GM18526 (cell line): ENCODE results near the gene LELP1.

Experiments
- POLR2A ChIP-seq: IDR thresholded peaks from 3 replicates; pipeline ENCODE4 v1.6.1; 2011; ENCODE audit not compliant: insufficient read length; ENCODE audit errors: extremely low read depth

The LELP1 gene

GRCh38 chr1:153220606-153221303 lies 17.5 kb downstream of the LELP1 start:
- no peak for TF ChIP-seq POLR2A

GRCh38 chr1:153227810-153228209 lies 24.6 kb downstream of the LELP1 start:
- no peak for TF ChIP-seq POLR2A

- no peak for TF ChIP-seq POLR2A
Measured at GRCh38 chr1:153228491-153228890, 25.3 kb downstream of the LELP1 start.

- TF ChIP-seq POLR2A: no peak
Measured at GRCh38 chr1:153231363-153231762, 28.1 kb downstream of the LELP1 start.

DNA sequence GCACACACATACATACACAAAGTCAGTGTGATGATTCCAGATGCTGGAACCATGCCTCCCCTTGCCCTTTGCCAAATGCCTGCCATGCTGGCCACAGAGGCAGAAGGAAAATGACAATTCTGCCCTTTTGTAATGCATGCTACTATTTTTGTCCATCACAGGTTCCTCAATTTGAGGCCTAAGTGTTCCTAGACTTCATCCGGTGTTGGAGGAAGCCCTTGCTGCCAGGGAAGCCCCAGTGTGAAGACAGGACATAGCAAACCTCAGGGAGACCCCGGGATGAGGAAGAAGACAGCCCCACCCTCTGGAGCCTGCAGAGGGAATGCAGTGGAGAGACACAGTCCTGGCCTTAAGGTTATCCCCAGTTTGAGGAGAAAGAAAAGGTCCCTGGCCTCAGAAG lies 28.6 kb downstream of the LELP1 start:
- no peak for TF ChIP-seq POLR2A

GRCh38 chr1:153232553-153232952 lies 29.3 kb downstream of the LELP1 start:
- TF ChIP-seq POLR2A: no peak

DNA sequence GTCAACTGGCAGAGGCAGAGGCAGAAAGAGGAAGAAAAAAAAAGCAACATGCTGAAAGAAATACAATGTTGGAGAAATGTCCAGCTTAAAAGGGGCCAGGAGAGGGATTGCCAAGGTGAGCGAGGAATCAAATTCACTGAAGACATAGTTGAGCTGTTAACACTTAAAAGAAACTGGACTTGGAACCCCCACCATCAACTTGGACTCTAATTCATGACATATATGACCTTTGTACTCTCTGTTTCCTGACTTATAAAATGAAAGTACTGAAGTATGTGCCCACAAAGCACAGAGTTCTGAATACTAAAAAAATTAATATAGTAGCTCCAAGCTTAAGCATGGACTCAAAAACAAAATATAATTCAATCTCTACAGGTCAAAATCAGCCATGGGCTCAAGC lies 30.2 kb downstream of the LELP1 start:
- no peak for TF ChIP-seq POLR2A

- TF ChIP-seq POLR2A: no peak
Measured at GRCh38 chr1:153238527-153238926, 35.3 kb downstream of the LELP1 start.

DNA sequence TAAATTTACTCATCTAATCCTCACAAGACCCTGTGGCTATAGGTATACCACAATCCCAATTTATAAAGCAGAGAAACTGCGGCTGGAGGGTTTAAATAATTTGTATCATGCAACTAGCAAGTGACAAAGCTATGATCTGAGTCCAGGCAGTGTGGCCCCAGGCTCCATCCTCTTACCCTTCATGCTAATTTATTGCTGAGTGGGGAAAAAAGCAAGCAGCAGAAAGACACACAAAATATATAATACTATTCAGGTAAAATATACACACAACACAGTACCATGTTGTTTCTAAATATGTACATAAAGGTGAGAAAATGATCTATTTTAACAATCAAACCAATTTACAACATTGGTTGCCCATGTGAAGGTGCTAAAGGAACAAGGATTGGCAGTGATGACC lies 38.9 kb downstream of the LELP1 start:
- no peak for TF ChIP-seq POLR2A

DNA sequence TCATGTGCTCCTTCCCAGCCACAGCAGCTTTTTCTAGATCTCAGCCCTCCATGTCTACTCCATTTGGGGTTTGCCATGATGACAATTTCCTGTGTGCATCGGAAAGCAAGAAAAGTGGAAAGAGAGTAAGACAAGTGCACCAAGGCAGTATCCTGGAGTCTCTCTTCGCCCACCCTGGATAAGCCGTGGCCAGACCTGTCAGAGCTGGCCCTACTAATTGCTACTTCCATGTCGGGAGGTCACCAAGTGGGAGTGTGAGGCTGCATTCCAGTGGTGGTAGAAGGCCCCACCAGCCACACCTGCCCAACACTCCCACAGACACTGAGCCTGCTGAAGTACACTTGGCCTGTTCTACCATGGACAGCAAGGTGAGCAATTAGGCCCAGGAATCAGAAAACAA lies 42.2 kb downstream of the LELP1 start:
- TF ChIP-seq POLR2A: no peak

DNA sequence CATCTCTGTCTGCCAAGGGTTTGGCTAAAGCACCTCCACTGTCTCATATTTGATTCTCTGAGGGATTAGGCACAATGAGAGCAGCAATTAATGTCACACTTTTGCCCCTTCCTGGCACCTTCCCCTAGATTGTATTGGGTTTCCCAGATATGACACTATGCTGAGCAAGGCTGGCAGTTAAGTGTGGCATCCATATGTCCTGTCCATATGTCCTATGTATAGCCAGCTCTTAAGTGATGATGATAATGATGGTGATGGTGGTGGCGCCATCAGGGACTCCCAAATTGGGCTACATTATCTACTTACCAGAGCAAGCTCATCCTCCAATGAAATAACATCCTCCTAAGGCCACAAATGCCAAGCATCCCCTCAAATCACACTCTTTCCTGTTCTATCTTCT lies 42.8 kb downstream of the LELP1 start:
- no peak for TF ChIP-seq POLR2A

DNA sequence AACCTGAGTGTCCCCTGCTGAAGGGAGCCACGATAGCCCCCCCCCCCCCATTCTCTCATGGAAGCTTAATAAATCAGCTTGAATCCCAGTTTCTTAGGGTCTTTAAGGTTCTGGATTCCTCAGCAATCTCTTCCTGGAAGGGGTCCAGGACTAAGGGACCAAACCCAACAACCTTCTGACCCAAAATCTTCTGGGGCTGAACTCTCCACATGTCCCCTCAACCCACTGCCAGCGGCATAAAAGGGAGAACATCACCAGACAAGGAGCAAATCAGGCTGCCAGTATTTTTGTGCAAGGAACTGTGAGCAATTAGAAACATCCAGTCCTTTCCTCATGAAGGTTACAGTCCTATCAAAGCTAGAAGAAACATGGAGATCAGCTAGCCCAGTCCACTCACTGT lies 43.6 kb downstream of the LELP1 start:
- TF ChIP-seq POLR2A: no peak

DNA sequence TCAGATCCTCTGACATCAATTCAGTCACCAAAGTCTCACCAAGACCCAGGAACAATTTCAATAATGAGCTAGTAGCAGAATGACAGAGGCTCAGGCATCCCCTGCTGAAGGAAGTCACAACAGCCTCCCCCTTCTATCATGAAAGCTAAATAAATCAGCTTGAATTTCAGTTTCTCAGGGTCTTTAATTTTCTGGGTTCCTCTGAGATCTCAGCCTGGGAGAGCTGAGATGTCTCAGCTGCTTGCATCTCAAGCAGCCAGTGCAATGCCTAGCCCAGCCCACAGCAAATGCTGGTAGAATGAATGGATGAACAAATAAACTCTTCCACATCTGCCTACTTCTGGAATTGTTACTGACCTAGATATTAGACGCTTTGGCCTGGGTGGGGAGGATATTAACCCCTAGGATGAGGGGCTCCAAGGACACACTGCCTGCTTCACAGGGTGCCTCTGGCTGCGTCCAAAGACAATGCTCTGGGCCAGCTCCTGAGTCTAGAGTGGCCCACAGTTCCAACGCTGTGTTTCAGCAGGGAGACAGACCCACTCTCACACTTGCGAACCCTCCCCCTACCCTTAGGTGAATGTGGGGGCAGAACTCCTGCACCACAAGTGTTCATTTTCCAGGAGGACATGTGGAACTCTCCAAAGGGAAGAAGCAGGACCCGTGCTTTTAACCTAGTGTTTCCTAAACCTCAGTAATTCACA lies 45.1 kb downstream of the LELP1 start:
- no peak for TF ChIP-seq POLR2A

DNA sequence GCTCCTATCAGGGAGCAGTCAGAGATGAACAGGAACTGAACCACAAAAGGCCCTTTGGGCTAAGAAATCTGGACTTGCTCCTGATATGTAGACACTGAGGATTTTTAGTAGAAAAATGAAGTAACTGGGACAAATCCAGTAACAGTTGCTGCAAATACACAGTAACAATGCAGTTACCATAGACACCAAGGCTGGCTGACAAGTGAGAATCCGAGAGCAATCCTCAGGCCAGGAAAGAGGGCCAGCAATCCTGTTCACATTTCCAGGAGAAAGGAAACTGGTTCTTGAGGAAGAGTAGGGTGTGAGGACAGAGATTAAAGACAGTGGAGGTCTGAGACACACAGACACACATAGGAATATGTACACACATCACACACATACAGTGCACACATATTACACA lies 46.9 kb downstream of the LELP1 start:
- TF ChIP-seq POLR2A: no peak

DNA sequence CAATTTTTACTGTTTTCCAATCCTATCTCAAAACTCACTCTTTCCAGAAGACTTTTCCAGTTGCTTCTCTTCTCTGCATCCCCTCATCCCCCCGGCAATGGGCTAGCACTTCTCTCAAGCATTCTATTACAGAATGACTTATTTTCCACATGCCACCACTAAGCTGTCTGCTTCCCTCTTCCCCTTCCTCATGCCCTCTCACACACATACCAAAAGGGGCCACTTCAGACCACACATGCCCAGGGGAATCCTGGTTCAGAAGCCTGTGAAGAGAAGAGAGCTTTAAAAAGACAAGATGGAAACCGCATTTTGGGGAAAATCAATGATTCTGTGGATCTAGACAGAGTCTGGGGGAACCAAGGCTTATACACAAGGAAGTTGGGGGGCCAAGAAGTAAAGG lies 47.9 kb downstream of the LELP1 start:
- no peak for TF ChIP-seq POLR2A

DNA sequence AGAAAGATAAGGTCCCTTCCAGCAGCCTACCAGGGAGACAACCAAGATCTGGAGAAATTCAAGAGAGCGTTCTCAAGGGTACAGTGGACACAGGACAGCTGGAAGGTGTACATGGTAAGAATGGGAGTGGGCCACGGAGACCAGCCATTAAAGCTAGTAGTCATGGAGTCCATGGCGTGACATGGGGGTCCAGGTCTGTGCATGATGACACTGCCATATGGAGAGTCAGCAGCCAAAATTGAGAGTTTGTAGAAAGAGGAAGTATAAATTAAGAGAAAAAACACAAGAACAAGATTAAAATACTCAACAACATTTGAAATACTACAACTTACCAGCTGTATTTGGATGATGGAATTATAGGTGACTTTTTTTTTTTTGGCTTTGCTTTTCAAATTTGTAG lies 48.3 kb downstream of the LELP1 start:
- TF ChIP-seq POLR2A: no peak

GRCh38 chr1:153251988-153252387 lies 48.8 kb downstream of the LELP1 start:
- TF ChIP-seq POLR2A: no peak
